ENCODE results near the gene KITLG. TPM values are rescaled to one million over a fixed set of nuclear protein-coding genes. Genes with fewer than 3 reads are reported as not detected.

KITLG gene
- total and polyA plus RNA-seq, 2 of the 8 experiments (the other 6 are each of a cell fraction or from before 2014, with no cell fraction given): 1.3 to 7.8 TPM

- no peak for TF ChIP-seq TEAD4 (IDR thresholded peaks at IDR 0.05; ENCODE audit: low read depth, low read length)
- TF ChIP-seq CHD1 (IDR thresholded peaks at IDR 0.05; ENCODE audit: low read depth, low read length): no peak
- TF ChIP-seq SRF (IDR thresholded peaks at IDR 0.05; ENCODE audit: low read depth, low read length): no peak
Observed at GRCh38 chr12:88617352-88617751, 37.1 kb upstream of the KITLG start (continued).
